PC-9 (cell line): ENCODE results near the gene HLA-A. TPM values are rescaled to one million over a fixed set of nuclear protein-coding genes. Genes with fewer than 3 reads are reported as not detected.
"Not testable (repeated sequence)": the region's sequence is repeated elsewhere in the genome, so short reads cannot be mapped to it uniquely, and the experiment has no call there.

Experiments
- BruUV-seq: library from RNA; stranded (reverse); fragments of 400-500 nt; replicated peaks from 2 replicates; lab custom pipeline; 2021; lab: Mats Ljungman, UMichigan
- CTCF ChIA-PET: fragments of 300-600 bp; sonication (Branson Sonifier 250); formaldehyde crosslinking; loops from one replicate; lab custom pipeline; 2022; ENCODE audit warnings: antibody characterized with exemption; lab: Charles Lee
- POLR2A ChIA-PET: fragments of 300-600 bp; sonication (Branson Sonifier 250); formaldehyde crosslinking; loops from one replicate; lab custom pipeline; 2022; ENCODE audit warnings: antibody characterized with exemption; ENCODE audit not compliant: unreplicated experiment; lab: Charles Lee
- DNase-seq, 2 experiments: peaks; one replicate each; pipeline versions ENCODE4 v3.0.0 to v3.0.0-alpha.2; 2015 to 2022; ENCODE audit warnings: mixed read lengths in 1 of 2
- H2AFZ ChIP-seq: fragments of 200-600 bp; sonication (generic); 2 replicates; pipeline ENCODE4 v1.8.1; 2017; ENCODE audit warnings: antibody characterized with exemption
- H3F3A ChIP-seq: fragments of 200-600 bp; sonication (generic); 2 replicates; pipeline ENCODE4 v1.8.1; 2017; ENCODE audit warnings: antibody characterized with exemption, mild to moderate bottlenecking, low read depth; ENCODE audit not compliant: insufficient read depth
- H3K27ac ChIP-seq: fragments of 200-600 bp; sonication (generic); 2 replicates; pipeline ENCODE4 v1.6.1; 2016; ENCODE audit warnings: mixed run types
- H3K27me3 ChIP-seq: fragments of 200-600 bp; sonication (generic); 2 replicates; pipeline ENCODE4 v1.6.1; 2016; ENCODE audit warnings: low read depth, mixed run types; ENCODE audit not compliant: insufficient read depth
- H3K36me3 ChIP-seq: fragments of 200-600 bp; sonication (generic); 2 replicates; pipeline ENCODE4 v1.6.1; 2016; ENCODE audit warnings: low read depth, mixed run types
- H3K4me1 ChIP-seq: fragments of 200-600 bp; sonication (generic); replicated peaks from 2 replicates; pipeline ENCODE4 v1.6.1; 2016; ENCODE audit warnings: mixed run types; ENCODE audit not compliant: insufficient read depth
- H3K4me2 ChIP-seq: fragments of 200-600 bp; sonication (generic); 2 replicates; pipeline ENCODE4 v1.6.1; 2017; ENCODE audit warnings: mixed run types
- H3K4me3 ChIP-seq: fragments of 200-600 bp; sonication (generic); 2 replicates; pipeline ENCODE4 v1.6.1; 2016; ENCODE audit warnings: mixed run types
- H3K79me2 ChIP-seq: fragments of 200-600 bp; sonication (generic); 2 replicates; pipeline ENCODE4 v1.6.1; 2017; ENCODE audit warnings: low read depth, mixed run types
- H3K9me2 ChIP-seq: fragments of 200-600 bp; sonication (generic); 2 replicates; pipeline ENCODE4 v1.8.1; 2017; ENCODE audit warnings: mild to moderate bottlenecking; ENCODE audit not compliant: insufficient read depth
- H3K9me3 ChIP-seq: fragments of 200-600 bp; sonication (generic); 2 replicates; pipeline ENCODE4 v1.8.1; 2016; ENCODE audit warnings: low read depth; ENCODE audit not compliant: insufficient read depth
- H4K20me1 ChIP-seq: fragments of 200-600 bp; sonication (generic); 2 replicates; pipeline ENCODE4 v1.8.1; 2017; ENCODE audit not compliant: insufficient read depth
- EZH2 ChIP-seq: fragments of 200-600 bp; sonication (generic); IDR thresholded peaks from 2 replicates; pipeline ENCODE4 v1.8.0; 2017; ENCODE audit warnings: antibody characterized with exemption, low read depth
- intact Hi-C: fragments of 100-400 bp; cut with micrococcal nuclease; formaldehyde crosslinking; loops from one replicate; pipeline ENCODE4 v1.10.0; 2022; ENCODE audit not compliant: unreplicated experiment
- total RNA-seq: library from RNA; stranded (reverse); gene quantifications from 2 replicates; pipeline ENCODE4 v1.2.3, GENCODE V29; 2021
- TF ChIP-seq, protein P1 (sequence below): fragments of 200-600 bp; sonication (generic); conservative IDR thresholded peaks from 2 replicates; pipeline ENCODE4 v1.6.1; 2017; ENCODE audit warnings: mixed run types, antibody characterized with exemption, mild to moderate bottlenecking, moderate library complexity

Gene HLA-A
- total RNA-seq, 1 experiment from 2014 or later, result 168 TPM

DNA sequence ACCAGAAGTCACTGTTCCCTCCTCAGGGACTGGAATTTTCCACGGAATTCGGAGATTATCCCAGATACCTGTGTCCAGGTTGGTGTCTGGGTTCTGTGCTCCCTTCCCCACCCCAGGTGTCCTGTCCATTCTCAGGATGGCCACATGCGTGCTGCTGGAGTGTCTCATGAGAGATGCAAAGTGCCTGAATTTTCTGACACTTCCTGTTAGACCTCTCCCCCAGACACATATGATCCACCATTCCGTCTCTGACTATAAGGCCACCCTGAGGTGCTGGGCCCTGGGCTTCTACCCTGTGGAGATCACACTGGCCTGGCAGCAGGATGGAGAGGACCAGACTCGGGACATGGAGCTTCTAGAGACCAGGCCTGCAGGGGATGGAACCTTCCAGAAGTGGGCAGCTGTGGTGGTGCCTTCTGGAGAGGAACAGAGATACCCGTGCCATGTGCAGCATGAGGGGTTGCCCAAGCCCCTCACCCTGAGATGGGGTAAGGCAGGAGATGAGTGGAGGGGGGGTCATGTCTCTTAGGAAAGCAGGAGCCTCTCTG lies 14.4 kb upstream of the HLA-A start:
- no peaks in the 10 kb centered on the region for H3K9me3 ChIP-seq
- no peak overlapping the region for H3K4me2 ChIP-seq
- H3K4me1 ChIP-seq, result no peaks in the 10 kb centered on the region
- CTCF ChIA-PET, result no interaction called here
- POLR2A ChIA-PET, result no interaction called here
- no peak overlapping the region for H3K4me3 ChIP-seq
- H3K27me3 ChIP-seq, result no peaks in the 10 kb centered on the region
- DNase-seq, result no peak
- BruUV-seq, result no TSS peak
- no peak overlapping the region for H2AFZ ChIP-seq
- intact Hi-C loops, result no loop called here
- TF ChIP-seq EZH2, result no peak
- TF ChIP-seq, protein P1, sequence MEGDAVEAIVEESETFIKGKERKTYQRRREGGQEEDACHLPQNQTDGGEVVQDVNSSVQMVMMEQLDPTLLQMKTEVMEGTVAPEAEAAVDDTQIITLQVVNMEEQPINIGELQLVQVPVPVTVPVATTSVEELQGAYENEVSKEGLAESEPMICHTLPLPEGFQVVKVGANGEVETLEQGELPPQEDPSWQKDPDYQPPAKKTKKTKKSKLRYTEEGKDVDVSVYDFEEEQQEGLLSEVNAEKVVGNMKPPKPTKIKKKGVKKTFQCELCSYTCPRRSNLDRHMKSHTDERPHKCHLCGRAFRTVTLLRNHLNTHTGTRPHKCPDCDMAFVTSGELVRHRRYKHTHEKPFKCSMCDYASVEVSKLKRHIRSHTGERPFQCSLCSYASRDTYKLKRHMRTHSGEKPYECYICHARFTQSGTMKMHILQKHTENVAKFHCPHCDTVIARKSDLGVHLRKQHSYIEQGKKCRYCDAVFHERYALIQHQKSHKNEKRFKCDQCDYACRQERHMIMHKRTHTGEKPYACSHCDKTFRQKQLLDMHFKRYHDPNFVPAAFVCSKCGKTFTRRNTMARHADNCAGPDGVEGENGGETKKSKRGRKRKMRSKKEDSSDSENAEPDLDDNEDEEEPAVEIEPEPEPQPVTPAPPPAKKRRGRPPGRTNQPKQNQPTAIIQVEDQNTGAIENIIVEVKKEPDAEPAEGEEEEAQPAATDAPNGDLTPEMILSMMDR, result no peak
- no peaks in the 10 kb centered on the region for H3K9me2 ChIP-seq
- H4K20me1 ChIP-seq, result no peaks in the 10 kb centered on the region
- H3K27ac ChIP-seq, result no peak overlapping the region
- no peaks in the 10 kb centered on the region for H3K79me2 ChIP-seq
- no peaks in the 10 kb centered on the region for H3K36me3 ChIP-seq
- no peaks in the 10 kb centered on the region for H3F3A ChIP-seq

DNA sequence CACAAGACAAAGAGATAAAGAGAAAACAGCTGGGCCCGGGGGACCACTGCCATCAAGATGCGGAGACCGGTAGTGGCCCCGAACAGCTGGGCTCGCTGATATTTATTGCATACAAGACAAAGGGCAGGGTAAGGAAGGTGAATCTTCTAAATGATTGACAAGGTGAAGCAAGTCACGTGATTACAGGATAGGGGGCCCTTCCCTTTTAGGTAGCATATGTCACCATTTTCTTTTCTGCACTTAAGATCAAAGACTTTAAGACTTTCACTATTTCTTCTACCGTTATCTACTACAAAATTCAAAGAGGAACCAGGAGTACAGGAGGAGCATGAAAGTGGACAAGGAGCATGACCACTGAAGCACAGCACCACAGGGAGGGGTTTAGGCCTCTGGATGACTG lies 12.3 kb upstream of the HLA-A start:
- DNase-seq, H3K9me3 ChIP-seq, intact Hi-C loops, H2AFZ ChIP-seq, POLR2A ChIA-PET, BruUV-seq, CTCF ChIA-PET, H3K4me3 ChIP-seq, H3K9me2 ChIP-seq, H3K27me3 ChIP-seq, H3K27ac ChIP-seq, H3F3A ChIP-seq, H4K20me1 ChIP-seq, H3K36me3 ChIP-seq, H3K4me2 ChIP-seq, H3K4me1 ChIP-seq, H3K79me2 ChIP-seq: not testable (repeated sequence)

DNA sequence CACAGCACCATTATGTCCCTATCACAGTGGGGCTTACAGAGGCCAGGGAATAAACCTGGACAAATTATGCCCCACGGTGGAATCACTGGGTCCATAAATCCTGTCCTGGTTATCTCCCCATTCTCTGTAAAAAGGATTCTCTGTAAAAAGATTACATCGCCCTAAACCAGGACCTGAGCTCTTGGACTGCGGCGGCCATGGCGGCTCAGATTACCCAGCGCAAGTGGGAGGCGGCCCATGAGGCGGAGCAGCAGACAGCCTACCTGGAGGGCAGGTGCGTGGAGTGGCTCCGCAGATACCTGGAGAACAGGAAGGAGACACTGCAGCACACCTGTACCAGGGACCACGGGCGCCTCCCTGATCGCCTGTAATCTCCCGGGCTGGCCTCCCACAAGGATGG lies 8.4 kb upstream of the HLA-A start:
- Histone ChIP-seq H3K36me3 (no peaks in the 10 kb centered on the region), H3K4me3 (no peak overlapping the region), H3K9me3 (no peaks in the 10 kb centered on the region), H2AFZ (no peak overlapping the region), H3K4me1 (no peaks in the 10 kb centered on the region), H3K27me3 (no peaks in the 10 kb centered on the region), H3K4me2 (no peak overlapping the region), H3K27ac (no peak overlapping the region), H3F3A (no peaks in the 10 kb centered on the region), H3K9me2 (no peaks in the 10 kb centered on the region), H3K79me2 (no peaks in the 10 kb centered on the region), H4K20me1 (no peaks in the 10 kb centered on the region)
- DNase-seq, result no peak
- TF ChIP-seq, protein P1, result no peak
- TF ChIP-seq EZH2, result no peak
- ChIA-PET POLR2A (no interaction called here), CTCF (no interaction called here)
- intact Hi-C loops, result no loop called here
- no TSS peak for BruUV-seq
